ENCODE measurements around the gene ZNF629. TPM values are rescaled to one million over a fixed set of nuclear protein-coding genes. Genes with fewer than 3 reads are reported as not detected.

The ZNF629 gene
- total and polyA plus RNA-seq, 2 experiments from 2014 or later, result 4.1 to 20.3 TPM

- H3K4me3 ChIP-seq, result no peak overlapping the region
- peaks cover 31% of the 10 kb centered on the region for H3K36me3 Mint-ChIP-seq (ENCODE audit: low read depth)
- H2AFZ ChIP-seq, result no peak overlapping the region
- peaks cover 18% of the 10 kb centered on the region for H3F3A ChIP-seq (replicated peaks; ENCODE audit: low read depth)
- peaks cover 35% of the 10 kb centered on the region for H3K27me3 Mint-ChIP-seq (ENCODE audit: insufficient read depth, low read depth, poor library complexity)
- ATAC-seq, result no peak
- no peak overlapping the region; the same call in 2 of the 3 replicates for H3K4me3 Mint-ChIP-seq
- H3K4me2 ChIP-seq, result no peak overlapping the region
- no peaks in the 10 kb centered on the region for H3K27me3 ChIP-seq (ENCODE audit: insufficient read depth)
- TF ChIP-seq ZNF114 (CRISPR knock-in tag; IDR thresholded peaks at IDR 0.05), result no peak
- TF ChIP-seq ZNF462 (CRISPR knock-in tag; IDR thresholded peaks at IDR 0.05), result no peak
- no peak for TF ChIP-seq EZH2phosphoT487 (IDR thresholded peaks at IDR 0.05; ENCODE audit: unreplicated experiment)
- no peak for TF ChIP-seq CTCF (conservative IDR thresholded peaks at IDR 0.05; ENCODE audit: low read depth in 2 of 2)
- TF ChIP-seq CREB1 (CRISPR knock-in tag; IDR thresholded peaks at IDR 0.05; ENCODE audit: low read depth), result no peak
- TF ChIP-seq EZH2 (IDR thresholded peaks at IDR 0.05; ENCODE audit: low read depth, unreplicated experiment), result no peak
- no peak for TF ChIP-seq STAT1 (IDR thresholded peaks at IDR 0.05; ENCODE audit: unreplicated experiment)
- TF ChIP-seq ZNF331 (CRISPR knock-in tag; IDR thresholded peaks at IDR 0.05; ENCODE audit: low read depth), result no peak
- TF ChIP-seq JUNB (IDR thresholded peaks at IDR 0.05; ENCODE audit: unreplicated experiment), result no peak
- no peak for TF ChIP-seq REST (IDR thresholded peaks at IDR 0.05; ENCODE audit: unreplicated experiment)
- no peak for TF ChIP-seq ETS1 (IDR thresholded peaks at IDR 0.05)
- no peak for TF ChIP-seq POLR2AphosphoS5 (IDR thresholded peaks at IDR 0.05; ENCODE audit: low read depth)
- TF ChIP-seq NANOG (IDR thresholded peaks at IDR 0.05; ENCODE audit: borderline replicate concordance), result no peak
- peaks cover 3% of the 10 kb centered on the region; the same call in 1 of the 2 replicates for H3K36me3 ChIP-seq (ENCODE audit: insufficient read depth)
- no peaks in the 10 kb centered on the region for H3K79me2 ChIP-seq (replicated peaks; ENCODE audit: insufficient read depth)
- H3K4me1 ChIP-seq (ENCODE audit: insufficient read depth), result no peaks in the 10 kb centered on the region; the same call in 1 of the 2 replicates
- no peak overlapping the region for H3K27ac ChIP-seq (ENCODE audit: low read depth)
- peaks cover 23% of the 10 kb centered on the region for H3K4me1 Mint-ChIP-seq
- no peaks in the 10 kb centered on the region for H3K9me3 Mint-ChIP-seq
- DNase-seq (ENCODE audit: low spot score), result no peak
- no peak overlapping the region for H3K27ac Mint-ChIP-seq
- peaks cover 5% of the 10 kb centered on the region for H4K20me1 ChIP-seq (replicated peaks; ENCODE audit: insufficient read depth)
- H3K9me2 ChIP-seq (ENCODE audit: insufficient read depth), result no peaks in the 10 kb centered on the region
Observed at GRCh38 chr16:30779596-30779995, 7.4 kb downstream of the ZNF629 start.
